GM19467 (cell line): Measurements from ENCODE around the gene GNB5.
"Not testable (repeated sequence)": the region's sequence is repeated elsewhere in the genome, so short reads cannot be mapped to it uniquely, and the experiment has no call there.

ENCODE experiments used
- ATAC-seq: cut with Tn5 transposase; IDR thresholded peaks from one replicate; pipeline ENCODE4 v1.9.1; 2021; ENCODE audit warnings: mild to moderate bottlenecking, moderate library complexity; ENCODE audit not compliant: unreplicated experiment

The GNB5 gene

GRCh38 chr15:52171807-52172206 lies 19.4 kb downstream of the GNB5 start:
- no peak for ATAC-seq

GRCh38 chr15:52171386-52171785 lies 19.8 kb downstream of the GNB5 start:
- ATAC-seq: no peak

DNA sequence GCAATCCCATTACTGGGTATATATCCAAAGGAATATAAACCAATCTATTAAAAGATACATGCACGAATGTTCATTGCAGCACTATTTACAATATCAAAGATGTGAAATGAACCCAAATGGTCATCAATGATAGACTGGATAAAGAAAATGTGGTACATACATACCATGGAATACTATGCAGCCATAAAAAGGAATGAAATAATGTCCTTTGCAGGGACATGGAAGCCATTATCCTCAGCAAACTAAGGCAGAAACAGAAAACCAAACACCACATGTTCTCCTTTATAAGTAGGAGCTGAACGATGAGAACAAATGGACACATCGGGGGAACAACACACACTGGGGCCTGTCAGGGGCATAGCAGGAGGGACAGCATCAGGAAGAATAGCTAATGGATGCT lies 21.0 kb downstream of the GNB5 start:
- ATAC-seq: not testable (repeated sequence)

DNA sequence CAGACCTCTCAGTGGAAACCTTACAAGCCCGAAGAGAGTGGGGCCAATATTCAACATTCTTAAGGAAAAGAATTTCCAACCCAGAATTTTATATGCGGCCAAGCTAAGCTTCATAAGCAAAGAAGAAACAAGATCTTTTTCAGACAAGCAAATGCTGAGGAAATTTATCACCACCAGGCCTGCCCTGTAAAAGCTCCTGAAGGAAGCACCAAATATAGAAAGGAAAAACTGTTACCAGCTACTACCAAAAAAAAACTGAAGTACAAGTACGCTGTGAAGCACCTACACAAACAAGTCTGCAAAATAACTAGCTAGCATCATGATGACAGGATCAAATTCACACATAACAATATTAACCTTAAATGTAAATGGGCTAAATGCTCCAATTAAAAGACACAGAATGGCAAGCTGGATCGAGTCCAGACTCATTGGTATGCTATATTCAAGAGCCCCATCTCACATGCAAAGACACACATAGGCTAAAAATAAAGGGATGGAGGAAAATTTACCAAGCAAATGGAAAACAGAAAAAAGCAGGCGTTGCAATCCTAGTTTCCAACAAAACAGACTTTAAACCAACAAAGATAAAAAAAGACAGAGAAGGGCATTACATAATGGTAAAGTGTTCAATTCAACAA lies 25.6 kb downstream of the GNB5 start:
- not testable (repeated sequence) for ATAC-seq

DNA sequence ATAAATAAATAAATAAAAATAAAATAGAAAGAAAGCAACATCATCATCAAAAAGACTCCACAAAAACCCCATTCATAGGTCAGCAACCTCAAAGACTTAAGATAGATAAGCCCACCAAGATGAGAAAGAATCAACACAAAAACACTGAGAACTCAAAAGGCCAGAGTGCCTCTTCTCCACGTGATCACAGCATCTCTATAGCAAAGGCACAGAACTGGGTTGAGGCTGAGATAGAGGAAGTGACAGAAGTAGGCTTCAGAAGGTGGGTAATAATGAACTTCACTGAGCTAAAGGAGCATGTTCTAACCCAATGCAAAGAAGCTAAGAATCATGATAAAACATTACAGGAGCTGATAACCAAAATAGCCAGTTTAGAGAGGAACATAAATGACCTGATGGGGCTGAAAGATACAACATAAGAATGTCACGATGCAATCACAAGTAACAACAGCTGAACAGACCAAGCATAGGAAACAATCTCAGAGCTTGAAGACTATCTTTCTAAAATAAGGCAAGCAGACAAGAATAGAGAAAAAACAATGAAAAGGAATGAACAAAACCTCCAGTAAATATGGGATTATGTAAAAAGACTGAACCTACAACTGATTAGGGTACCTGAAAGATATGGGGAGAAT lies 26.4 kb downstream of the GNB5 start:
- no peak for ATAC-seq

DNA sequence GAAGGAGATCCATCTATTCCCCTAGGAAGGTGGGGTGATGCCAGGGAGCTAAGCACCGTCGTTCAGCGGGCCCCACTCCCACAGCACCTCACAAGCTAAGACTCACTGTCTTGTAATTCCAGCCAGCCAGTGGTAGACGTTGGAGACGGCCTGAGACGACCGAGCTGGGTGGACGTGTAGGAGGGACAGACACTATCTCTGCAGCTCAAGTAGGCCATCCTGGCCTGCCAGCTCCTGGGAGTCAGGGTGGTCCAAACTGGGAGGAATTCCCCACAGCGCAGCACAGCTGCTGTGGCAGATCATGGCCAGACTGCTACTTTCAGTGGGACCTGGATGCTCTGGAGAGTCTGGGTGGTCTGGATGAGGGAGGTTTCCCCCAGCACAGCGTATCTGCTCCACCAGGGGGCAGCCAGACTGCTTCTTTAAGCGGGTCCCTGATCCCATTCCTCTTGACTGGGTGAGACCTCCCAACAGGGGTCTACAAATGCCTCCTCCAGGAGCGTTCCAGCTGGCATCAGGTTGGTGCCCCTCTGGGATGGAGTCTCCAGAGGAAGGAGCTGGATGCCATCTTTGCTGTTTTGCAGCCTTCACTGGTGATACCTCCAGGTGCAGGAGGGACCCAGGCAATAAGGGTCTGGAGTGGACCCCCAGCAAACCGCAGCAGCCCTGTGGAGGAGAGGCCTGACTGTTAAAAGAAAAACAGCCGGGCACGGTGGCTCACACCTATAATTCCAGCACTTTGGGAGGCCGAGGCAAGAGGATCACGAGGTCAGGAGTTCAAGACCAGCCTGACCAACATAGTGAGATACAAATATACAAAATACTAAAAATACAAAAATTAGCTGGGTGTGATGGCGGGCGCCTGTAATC lies 27.6 kb downstream of the GNB5 start:
- no peak for ATAC-seq

DNA sequence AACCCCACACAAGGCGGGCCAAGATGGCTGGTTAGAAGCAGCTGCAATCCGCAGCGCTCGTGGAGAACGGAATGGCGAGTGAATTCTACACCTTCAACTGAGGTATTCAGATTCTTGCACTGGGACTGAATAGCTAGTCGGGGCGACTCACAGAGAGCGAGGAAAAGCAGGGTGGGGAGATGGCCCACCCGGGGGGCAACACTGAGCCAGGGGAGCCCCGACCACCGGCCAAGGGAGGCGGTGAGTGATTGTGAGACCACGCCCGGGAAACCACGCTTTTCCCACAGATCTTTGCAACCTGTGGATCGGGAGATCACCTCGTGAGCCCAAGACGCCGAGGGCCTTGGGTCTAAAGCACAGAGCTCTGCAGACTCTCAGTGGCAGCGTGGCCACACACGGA lies 28.3 kb downstream of the GNB5 start:
- no peak for ATAC-seq

- no peak for ATAC-seq
These were observed 28.9 kb downstream of the GNB5 start for GRCh38 chr15:52162260-52162659.

GRCh38 chr15:52161406-52161966 lies 29.7 kb downstream of the GNB5 start:
- ATAC-seq: no peak

- ATAC-seq: no peak
These were observed 31.5 kb downstream of the GNB5 start for GRCh38 chr15:52159645-52160044.

- no peak for ATAC-seq
These were observed 33.0 kb downstream of the GNB5 start for GRCh38 chr15:52158084-52158765.

DNA sequence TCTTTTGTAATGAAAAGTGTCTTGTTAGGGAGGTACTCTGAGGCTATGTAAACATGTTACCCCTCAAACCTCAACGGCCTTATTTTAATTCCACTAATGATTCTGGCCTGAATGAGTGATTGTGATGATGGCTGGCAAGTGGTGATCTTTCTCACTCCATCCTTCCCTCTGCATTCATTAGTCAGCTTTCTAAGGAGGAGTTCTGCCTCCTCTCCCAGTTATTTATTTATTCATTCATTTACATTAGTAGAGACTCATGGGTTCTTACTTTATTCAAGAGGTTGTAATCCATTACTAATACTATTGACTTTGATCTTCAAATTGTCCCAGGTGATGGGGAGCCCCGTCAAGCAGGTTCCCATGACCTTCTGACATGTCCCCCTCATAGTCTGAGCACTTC lies 35.3 kb downstream of the GNB5 start:
- ATAC-seq: no peak

DNA sequence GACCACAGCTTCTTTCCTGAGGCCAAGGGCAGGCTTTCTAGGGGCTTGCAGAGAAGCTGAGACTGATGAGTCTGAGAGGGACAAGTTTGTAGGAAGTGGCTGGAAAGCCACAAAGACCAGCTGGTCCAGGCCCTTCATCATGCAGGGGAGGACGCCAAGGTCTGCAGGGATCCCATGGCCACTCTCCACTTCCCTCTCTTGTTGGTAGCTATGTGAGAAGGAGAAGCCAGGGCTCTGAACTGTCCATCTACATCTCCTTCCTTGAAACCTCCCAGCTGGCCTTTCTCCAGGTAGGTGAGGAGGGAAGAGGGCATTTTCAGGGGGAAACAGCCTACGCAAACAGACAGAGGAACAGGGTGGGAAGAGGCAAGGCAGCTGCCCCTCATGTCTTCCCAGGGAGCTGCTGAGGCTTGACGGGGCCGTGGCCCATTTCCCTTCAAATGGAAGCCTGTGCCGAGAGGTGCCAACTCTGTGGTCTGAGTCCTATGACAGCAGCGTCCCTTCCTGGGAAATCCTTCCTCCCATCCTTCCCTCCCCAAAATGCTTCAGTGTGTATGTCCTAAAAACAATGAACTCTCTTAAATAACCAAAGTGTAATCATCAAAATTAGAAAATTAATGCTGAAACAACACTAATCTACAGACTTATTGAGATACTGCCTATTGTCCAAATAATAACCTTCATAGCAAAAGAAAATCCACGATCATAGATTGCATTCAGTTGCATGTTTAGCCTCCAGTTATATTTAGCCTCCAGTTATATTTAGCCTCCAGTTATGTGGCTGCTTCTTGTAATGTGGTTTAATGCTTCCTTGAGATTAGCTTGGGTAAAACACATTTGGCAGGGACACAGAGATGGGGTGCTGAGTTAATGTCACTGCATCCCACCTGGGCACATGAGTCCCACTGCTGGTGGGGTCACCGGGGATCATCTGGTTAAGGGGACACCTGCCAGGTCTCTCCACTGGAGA lies 36.0 kb downstream of the GNB5 start:
- ATAC-seq: no peak

DNA sequence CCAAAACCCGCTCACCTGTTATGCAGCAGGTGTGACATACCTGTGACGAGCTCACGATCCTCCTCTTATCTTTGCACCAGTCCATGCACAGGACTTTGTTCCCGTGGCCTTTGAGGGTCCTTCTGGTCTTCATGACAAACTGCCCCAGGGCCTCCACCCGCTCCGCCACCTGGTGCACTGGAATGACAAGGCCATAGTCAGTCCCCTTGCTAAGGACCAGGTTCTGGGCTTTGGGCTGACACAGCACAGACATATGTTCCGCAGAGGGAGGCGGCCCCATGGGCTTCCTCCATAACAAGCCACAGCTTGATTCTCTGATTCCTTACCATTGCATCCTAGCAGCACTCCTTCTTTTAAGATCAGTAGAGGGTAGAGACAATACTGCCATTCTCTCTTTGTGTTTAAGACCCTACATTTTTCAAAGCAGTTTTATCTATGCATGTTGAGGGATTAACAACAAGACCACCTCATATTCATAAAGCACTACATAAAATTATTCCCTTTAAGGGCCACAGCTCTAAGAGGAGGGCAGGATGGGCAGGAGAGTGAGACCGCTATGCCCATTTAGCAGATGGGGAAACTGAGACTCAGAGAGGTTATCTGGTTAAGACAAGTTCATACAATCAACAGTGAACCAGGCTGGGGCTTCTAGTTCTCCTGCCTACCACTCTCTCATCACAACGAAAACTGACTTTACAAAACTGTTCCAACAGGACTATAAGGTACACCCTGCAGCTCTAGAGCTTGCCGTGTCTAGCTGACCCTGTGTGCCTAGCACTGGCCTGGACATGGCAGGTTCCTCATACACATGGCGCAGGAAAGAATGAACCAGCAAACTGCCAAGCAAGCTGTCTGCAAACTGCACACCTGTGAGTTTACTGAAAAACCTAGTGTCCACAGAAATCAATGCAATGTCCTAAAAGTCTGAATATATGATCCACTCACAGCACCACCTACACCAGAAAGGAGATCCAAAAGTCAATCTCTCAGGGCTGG lies 37.0 kb downstream of the GNB5 start:
- ATAC-seq: no peak

GRCh38 chr15:52151353-52151752 lies 39.8 kb downstream of the GNB5 start:
- no peak for ATAC-seq

GRCh38 chr15:52150871-52151270 lies 40.3 kb downstream of the GNB5 start:
- no peak for ATAC-seq

DNA sequence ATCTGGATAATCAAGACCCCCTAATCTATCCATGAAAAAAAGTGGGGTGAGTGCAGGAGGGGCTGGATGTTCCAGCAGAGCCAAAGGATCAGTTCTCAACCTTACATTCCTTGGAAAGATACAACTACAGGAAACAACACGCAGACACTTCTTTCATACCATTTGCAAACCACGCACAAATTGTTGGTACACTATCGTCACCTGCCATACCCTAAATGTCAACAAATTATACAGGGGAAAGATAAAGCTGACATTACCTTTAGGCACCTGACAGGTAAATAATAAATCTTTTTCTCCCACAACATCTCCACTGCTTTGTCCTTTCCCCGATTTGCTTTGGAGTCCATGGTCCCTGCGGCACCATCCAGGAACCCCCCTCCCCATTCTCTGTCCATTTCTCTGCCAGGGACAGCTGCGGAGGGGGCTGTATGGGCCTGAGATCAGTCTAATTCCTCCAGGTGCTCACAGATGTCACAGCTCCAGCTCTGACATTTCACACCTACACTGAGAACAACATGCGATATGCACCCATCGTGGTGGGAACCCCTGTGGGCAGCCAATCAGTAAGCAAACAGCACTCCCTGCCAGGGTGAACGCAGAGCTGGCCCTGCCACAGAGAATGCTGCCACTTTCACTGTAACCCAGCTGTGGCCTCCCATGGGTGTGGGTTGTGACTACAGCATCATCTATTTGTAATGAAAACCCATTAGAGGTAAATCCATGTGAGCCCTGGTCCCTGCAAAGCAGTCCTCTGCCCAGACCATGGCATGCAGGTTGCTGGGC lies 41.0 kb downstream of the GNB5 start:
- no peak for ATAC-seq

- no peak for ATAC-seq
These were observed 42.8 kb downstream of the GNB5 start for GRCh38 chr15:52148403-52148802.
